ENCODE results near the gene TGM1.
A peak's percentile ranks its signal among the peaks of the same experiment; 100 is the strongest.

TGM1 gene

DNA sequence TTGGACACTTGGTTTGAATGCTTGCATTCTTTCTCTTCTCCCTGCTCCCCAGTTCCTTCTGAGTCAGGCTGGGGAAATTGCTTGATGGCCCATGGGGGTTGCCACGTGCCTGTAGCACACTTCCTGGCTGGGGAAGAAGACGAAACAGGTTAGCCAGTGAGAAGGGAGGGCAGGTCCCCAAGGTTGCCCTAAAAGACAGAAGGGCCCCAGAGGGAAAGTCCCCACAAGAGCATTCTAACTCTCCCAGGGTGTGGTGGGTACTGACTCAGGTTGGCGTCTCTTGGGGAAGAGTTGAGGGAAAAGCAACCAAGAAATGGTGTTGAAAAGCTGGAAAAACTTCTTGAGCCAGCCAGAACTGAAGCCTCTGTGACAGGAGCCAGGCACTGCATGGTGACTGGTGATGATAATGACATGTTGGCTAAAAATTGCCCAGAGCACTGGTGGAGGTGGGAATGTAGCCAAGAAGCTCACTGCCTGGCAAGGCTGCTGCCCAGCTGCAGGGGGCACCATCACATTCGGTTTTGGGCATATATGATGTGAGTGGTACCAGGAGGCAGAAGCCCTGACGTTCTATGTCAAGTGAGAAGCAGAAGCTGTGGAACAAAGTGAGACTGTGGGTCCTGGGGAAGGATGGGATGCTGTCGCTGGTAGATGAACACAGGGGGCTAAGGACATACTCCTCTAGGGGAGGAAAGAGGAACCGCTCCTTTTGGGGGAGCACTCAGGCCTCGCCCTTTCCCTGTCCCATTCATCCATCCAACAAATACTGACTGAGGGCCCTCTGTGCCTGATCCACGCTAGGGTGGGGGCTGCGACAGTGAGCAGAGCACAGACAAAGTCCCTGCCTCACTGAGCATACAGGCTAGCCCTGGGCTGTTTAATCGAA, 16.6 kb upstream of the TGM1 start:
- no peak overlapping the region for H3K9ac ChIP-seq (ENCODE audit: low read depth in 1 of 2, low read length in 2 of 2)
- H3K27me3 ChIP-seq (ENCODE audit: control insufficient read depth in 1 of 2, insufficient read depth in 2 of 2, low read length in 2 of 2), result no peaks in the 10 kb centered on the region
- no peaks in the 10 kb centered on the region for H3K9me3 ChIP-seq (ENCODE audit: control insufficient read depth in 1 of 2, low read length in 2 of 2)
- no peaks in the 10 kb centered on the region for H3K36me3 ChIP-seq (ENCODE audit: control insufficient read depth in 1 of 2, insufficient read depth in 2 of 2, low read length in 2 of 2)
- H3K27ac ChIP-seq (ENCODE audit: low read depth, low read length), result no peak overlapping the region
- H3K4me1 ChIP-seq (ENCODE audit: control insufficient read depth in 1 of 2, insufficient read depth in 2 of 2, low read length in 2 of 2), result peaks cover 0 to 7% of the 10 kb centered on the region in 2 donors
- no peak overlapping the region for H3K4me3 ChIP-seq (ENCODE audit: low read depth in 1 of 2, low read length in 2 of 2)

DNA sequence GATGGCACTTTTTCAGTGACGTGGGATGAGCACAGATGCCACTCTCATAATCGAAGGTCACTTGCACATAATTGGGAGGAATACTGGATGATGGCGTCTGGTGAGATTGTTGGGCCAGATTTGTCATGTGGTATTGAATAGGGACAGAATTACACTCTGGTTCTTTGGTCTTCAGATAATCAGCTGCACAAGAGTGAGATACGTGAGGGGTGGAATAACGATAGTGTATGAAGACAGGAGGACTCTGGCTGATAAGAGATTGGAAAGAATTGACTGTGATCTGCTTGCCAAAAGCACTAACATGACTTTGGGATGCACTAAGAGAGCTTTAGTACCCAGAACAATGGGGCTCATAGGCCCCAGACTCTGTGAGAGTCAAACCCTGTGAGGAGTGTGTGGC, 15.4 kb upstream of the TGM1 start:
- Histone ChIP-seq H3K4me1 (ENCODE audit: control insufficient read depth in 1 of 2, insufficient read depth in 2 of 2, low read length in 2 of 2) (peaks cover 10 to 12% of the 10 kb centered on the region in 2 donors), H3K27ac (ENCODE audit: low read depth, low read length) (no peak overlapping the region), H3K27me3 (ENCODE audit: control insufficient read depth in 1 of 2, insufficient read depth in 2 of 2, low read length in 2 of 2) (no peaks in the 10 kb centered on the region), H3K36me3 (ENCODE audit: control insufficient read depth in 1 of 2, insufficient read depth in 2 of 2, low read length in 2 of 2) (no peaks in the 10 kb centered on the region), H3K4me3 (ENCODE audit: low read depth in 1 of 2, low read length in 2 of 2) (no peak overlapping the region), H3K9ac (ENCODE audit: low read depth in 1 of 2, low read length in 2 of 2) (no peak overlapping the region), H3K9me3 (ENCODE audit: control insufficient read depth in 1 of 2, low read length in 2 of 2) (no peaks in the 10 kb centered on the region)

DNA sequence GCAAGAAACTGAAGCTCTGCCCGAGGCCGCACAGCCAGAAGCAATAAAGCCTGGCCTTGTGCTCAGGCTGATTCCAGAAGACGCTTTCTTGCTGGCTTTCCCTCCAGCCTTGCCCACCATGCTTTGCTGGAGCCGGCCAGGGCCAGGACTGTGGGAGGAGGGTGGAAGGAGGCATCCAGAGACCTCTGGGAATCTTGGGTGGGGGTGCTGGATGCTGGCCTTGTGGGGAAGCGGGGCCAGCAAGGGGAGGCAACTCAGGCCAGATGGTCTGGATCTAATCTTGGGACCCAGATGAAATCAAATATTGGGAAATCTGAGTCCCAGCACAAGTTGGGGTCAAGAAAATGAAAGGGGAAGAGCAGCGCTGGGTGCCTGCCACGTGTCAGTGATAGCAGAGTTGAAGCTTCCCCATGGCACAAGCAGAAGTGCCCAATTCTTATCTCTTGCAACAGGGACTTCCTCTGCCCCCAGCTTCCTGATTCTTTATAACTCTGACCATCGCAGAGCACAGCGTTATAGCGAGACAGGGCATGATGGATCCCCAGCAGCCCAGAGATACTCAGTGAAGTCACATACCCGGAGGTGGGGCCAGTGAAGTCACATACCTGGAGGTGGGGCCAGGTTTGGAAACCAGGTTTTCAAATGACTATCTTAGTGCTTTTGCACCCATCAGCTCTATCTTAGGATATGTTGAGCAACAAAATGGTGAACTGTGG, 14.8 kb upstream of the TGM1 start:
- H3K9ac ChIP-seq (ENCODE audit: low read depth in 1 of 2, low read length in 2 of 2), result no peak overlapping the region
- H3K4me3 ChIP-seq (ENCODE audit: low read depth in 1 of 2, low read length in 2 of 2), result no peak overlapping the region
- H3K27me3 ChIP-seq (ENCODE audit: control insufficient read depth in 1 of 2, insufficient read depth in 2 of 2, low read length in 2 of 2), result no peaks in the 10 kb centered on the region
- H3K27ac ChIP-seq (ENCODE audit: low read depth, low read length), result no peak overlapping the region
- H3K4me1 ChIP-seq (ENCODE audit: control insufficient read depth in 1 of 2, insufficient read depth in 2 of 2, low read length in 2 of 2), result peaks cover 11 to 12% of the 10 kb centered on the region in 2 donors
- H3K9me3 ChIP-seq (ENCODE audit: control insufficient read depth in 1 of 2, low read length in 2 of 2), result no peaks in the 10 kb centered on the region
- no peaks in the 10 kb centered on the region for H3K36me3 ChIP-seq (ENCODE audit: control insufficient read depth in 1 of 2, insufficient read depth in 2 of 2, low read length in 2 of 2)

DNA sequence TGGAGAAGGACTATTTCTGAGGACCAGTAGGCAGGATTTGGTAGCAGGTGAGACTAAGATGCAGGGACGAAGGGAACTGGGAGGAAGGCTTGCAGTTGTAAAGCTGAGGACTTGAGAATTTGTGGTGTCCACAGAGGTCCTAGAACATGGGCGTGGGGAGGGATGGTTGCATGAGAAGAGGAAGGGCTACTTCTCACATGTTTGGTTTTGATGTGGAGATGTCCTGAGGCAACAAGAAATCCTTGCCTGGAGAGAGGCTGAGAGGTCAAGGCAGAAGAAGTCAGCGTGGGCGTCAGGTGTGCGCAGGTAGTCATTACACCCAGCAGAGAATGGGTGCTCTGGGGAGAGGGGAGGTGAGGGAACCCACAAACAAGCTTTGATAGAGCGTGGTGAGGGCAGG, 14.1 kb upstream of the TGM1 start:
- no peak overlapping the region for H3K27ac ChIP-seq (ENCODE audit: low read depth, low read length)
- no peak overlapping the region for H3K4me3 ChIP-seq (ENCODE audit: low read depth in 1 of 2, low read length in 2 of 2)
- no peaks in the 10 kb centered on the region for H3K27me3 ChIP-seq (ENCODE audit: control insufficient read depth in 1 of 2, insufficient read depth in 2 of 2, low read length in 2 of 2)
- peaks cover 15 to 18% of the 10 kb centered on the region in 2 donors for H3K4me1 ChIP-seq (ENCODE audit: control insufficient read depth in 1 of 2, insufficient read depth in 2 of 2, low read length in 2 of 2)
- no peak overlapping the region for H3K9ac ChIP-seq (ENCODE audit: low read depth in 1 of 2, low read length in 2 of 2)
- H3K36me3 ChIP-seq (ENCODE audit: control insufficient read depth in 1 of 2, insufficient read depth in 2 of 2, low read length in 2 of 2), result no peaks in the 10 kb centered on the region
- no peaks in the 10 kb centered on the region for H3K9me3 ChIP-seq (ENCODE audit: control insufficient read depth in 1 of 2, low read length in 2 of 2)

DNA sequence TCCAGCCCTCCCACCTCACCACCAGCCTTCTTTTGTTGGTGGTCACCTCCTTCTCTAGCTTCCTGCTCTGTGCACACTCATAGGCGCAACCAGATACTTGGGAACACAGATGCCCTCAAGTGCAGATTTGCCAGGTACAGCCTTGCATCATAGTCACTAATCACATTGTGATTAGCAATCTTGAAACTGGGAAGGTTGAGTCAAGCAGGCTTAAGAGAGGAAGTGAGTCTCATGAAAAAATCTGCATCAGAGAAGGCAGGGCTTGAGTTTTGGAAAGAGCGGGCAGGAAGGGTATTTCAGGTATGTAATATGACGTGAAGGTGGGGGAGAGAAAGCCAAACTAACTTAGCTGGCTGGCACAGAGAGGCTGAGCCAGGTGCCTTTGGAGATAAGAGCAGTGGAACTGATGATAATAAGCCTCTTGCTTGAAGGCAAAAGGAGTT, 11.1 kb upstream of the TGM1 start:
- peak overlapping the region in 1 of 2 donors; percentile 0 for H3K9ac ChIP-seq (ENCODE audit: low read depth in 1 of 2, low read length in 2 of 2)
- peaks cover 2 to 7% of the 10 kb centered on the region in 2 donors for H3K36me3 ChIP-seq (ENCODE audit: control insufficient read depth in 1 of 2, insufficient read depth in 2 of 2, low read length in 2 of 2)
- H3K27me3 ChIP-seq (ENCODE audit: control insufficient read depth in 1 of 2, insufficient read depth in 2 of 2, low read length in 2 of 2), result no peaks in the 10 kb centered on the region
- H3K4me3 ChIP-seq (ENCODE audit: low read depth in 1 of 2, low read length in 2 of 2), result no peak overlapping the region
- H3K4me1 ChIP-seq (ENCODE audit: control insufficient read depth in 1 of 2, insufficient read depth in 2 of 2, low read length in 2 of 2), result peaks cover 20 to 27% of the 10 kb centered on the region in 2 donors
- H3K27ac ChIP-seq (ENCODE audit: low read depth, low read length), result no peak overlapping the region
- no peaks in the 10 kb centered on the region for H3K9me3 ChIP-seq (ENCODE audit: control insufficient read depth in 1 of 2, low read length in 2 of 2)

DNA sequence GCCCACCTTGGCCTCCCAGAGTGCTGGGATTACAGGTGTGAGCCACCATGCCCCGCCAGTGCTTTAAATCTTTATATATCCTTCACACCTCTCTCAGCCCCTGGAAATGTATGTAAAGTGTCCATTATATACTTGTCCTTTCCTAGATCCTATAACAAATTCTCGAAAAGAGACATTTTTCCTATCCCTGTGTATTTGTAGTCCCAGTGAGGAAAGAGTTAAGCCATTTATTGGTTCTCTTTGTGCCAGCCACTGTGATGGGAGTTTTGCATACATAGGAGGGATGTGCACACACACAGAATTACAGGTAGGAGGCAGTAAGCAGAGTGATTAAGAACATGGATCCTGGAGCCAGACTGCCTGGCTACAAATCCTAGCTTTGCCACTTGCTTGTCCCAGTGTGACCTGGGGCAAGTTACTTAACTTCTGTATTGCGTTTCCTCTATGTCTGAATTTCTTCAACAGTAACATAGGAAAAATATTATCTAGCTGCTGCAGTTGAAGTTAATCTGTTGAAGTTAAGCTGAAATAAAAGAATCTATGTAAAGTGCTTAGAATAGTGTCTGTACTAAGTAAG, 10.5 kb upstream of the TGM1 start:
- H3K27ac ChIP-seq (ENCODE audit: low read depth, low read length), result no peak overlapping the region

DNA sequence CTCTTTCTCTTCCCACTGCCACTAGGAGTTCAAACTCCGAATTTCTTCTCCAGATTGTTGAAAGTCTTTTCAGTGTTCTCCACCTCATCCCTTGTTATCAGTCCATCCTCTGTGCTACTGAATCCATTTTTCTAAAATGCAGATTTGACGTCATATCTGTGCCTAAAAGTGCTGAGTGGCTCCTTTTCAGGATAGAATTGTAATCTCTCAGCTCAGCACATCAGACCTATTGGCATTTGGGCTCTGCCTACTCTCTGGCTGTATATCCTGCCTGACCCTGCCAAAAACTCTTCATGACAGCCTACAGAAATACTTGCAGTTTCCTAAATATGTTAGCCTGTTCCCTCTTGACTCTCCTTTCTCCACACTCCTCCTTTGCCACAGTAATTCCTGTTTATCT, 9.5 kb upstream of the TGM1 start:
- Histone ChIP-seq H3K9me3 (ENCODE audit: control insufficient read depth in 1 of 2, low read length in 2 of 2) (no peaks in the 10 kb centered on the region), H3K4me3 (ENCODE audit: low read depth in 1 of 2, low read length in 2 of 2) (no peak overlapping the region), H3K27ac (ENCODE audit: low read depth, low read length) (no peak overlapping the region), H3K4me1 (ENCODE audit: control insufficient read depth in 1 of 2, insufficient read depth in 2 of 2, low read length in 2 of 2) (peaks cover 20 to 27% of the 10 kb centered on the region in 2 donors), H3K27me3 (ENCODE audit: control insufficient read depth in 1 of 2, insufficient read depth in 2 of 2, low read length in 2 of 2) (no peaks in the 10 kb centered on the region), H3K36me3 (ENCODE audit: control insufficient read depth in 1 of 2, insufficient read depth in 2 of 2, low read length in 2 of 2) (peaks cover 8 to 22% of the 10 kb centered on the region in 2 donors), H3K9ac (ENCODE audit: low read depth in 1 of 2, low read length in 2 of 2) (peak overlapping the region in 1 of 2 donors; percentile 8)

More for the DNA sequence above, 10.5 kb upstream of the TGM1 start:
- no peak overlapping the region for H3K4me3 ChIP-seq (ENCODE audit: low read depth in 1 of 2, low read length in 2 of 2)
- no peaks in the 10 kb centered on the region for H3K9me3 ChIP-seq (ENCODE audit: control insufficient read depth in 1 of 2, low read length in 2 of 2)
- H3K27me3 ChIP-seq (ENCODE audit: control insufficient read depth in 1 of 2, insufficient read depth in 2 of 2, low read length in 2 of 2), result no peaks in the 10 kb centered on the region
- peaks cover 20 to 27% of the 10 kb centered on the region in 2 donors for H3K4me1 ChIP-seq (ENCODE audit: control insufficient read depth in 1 of 2, insufficient read depth in 2 of 2, low read length in 2 of 2)
- peaks cover 6 to 13% of the 10 kb centered on the region in 2 donors for H3K36me3 ChIP-seq (ENCODE audit: control insufficient read depth in 1 of 2, insufficient read depth in 2 of 2, low read length in 2 of 2)
- peak overlapping the region in 1 of 2 donors; percentile 0 for H3K9ac ChIP-seq (ENCODE audit: low read depth in 1 of 2, low read length in 2 of 2)

DNA sequence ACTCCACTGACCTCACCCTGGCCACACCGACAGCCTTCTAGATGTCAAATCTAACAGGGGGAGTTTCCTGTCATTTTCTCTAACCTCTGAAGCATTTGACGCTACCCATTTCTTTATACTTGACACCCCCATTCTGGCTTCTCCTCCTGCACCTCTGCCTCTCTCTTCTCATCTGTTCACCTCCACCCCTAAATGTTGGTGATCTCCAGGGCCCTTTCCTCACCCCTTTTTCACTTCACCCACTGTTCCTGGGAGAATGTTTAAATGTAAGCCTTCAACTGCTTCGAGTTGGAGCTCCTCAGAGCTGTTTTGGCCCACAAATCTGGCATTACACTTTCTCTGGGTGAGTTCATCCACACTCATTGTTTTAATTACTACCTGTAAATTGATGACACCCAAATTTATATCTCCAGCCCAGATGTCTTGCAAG, 8.9 kb upstream of the TGM1 start:
- H3K27me3 ChIP-seq (ENCODE audit: control insufficient read depth in 1 of 2, insufficient read depth in 2 of 2, low read length in 2 of 2), result no peaks in the 10 kb centered on the region
- peak overlapping the region; percentile 91 to 94 for H3K4me3 ChIP-seq (ENCODE audit: low read depth in 1 of 2, low read length in 2 of 2)
- H3K27ac ChIP-seq (ENCODE audit: low read depth, low read length), result peak overlapping the region; percentile 96
- H3K9ac ChIP-seq (ENCODE audit: low read depth in 1 of 2, low read length in 2 of 2), result peak overlapping the region; percentile 96 to 98
- peaks cover 20 to 27% of the 10 kb centered on the region in 2 donors for H3K4me1 ChIP-seq (ENCODE audit: control insufficient read depth in 1 of 2, insufficient read depth in 2 of 2, low read length in 2 of 2)
- H3K9me3 ChIP-seq (ENCODE audit: control insufficient read depth in 1 of 2, low read length in 2 of 2), result no peaks in the 10 kb centered on the region
- H3K36me3 ChIP-seq (ENCODE audit: control insufficient read depth in 1 of 2, insufficient read depth in 2 of 2, low read length in 2 of 2), result peaks cover 13 to 28% of the 10 kb centered on the region in 2 donors

DNA sequence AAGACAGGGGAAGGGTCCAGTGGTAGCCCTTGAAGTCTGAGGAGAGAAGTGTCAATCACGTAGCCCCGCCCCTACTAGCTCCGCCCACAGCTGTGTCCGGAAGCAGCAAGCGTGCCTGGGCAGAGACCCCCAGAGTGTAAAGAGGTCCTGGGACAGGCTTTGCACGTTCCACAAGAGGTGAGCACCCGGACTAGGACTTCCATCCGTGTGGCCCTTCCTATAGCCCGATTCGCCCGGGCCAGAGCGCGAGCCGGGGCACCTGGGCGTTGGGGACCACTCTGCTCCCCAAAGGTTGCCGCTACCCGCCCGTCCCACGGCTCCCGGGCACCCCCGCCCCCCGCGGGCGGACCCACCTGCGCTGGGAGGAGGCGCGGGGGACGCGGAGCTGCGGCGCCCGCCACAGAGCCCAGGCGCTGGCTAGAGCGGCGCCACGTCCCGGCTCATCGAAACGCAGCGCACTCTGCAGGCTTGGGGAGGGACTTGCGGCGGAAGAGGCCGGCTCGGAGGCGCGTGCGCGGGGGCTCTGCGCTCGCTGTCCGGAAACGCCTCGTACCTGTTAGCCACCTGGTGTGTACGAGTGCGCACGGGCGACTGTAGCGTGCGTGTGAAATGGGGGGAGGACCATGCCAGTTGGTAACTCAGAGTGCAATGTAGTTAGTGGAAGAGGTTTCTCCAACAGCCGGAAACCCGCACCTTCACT, 8.3 kb upstream of the TGM1 start, which contains the start of gene RABGGTA:
RABGGTA (minus strand) TSS at position 464 of the 700 bp plus-strand sequence. CDS start 482 bp downstream, outside the sequence.
- peak within 1 kb of the TSS; percentile 91 to 94 for H3K4me3 ChIP-seq (ENCODE audit: low read depth in 1 of 2, low read length in 2 of 2)
- H3K27me3 ChIP-seq (ENCODE audit: control insufficient read depth in 1 of 2, insufficient read depth in 2 of 2, low read length in 2 of 2), result no peaks in the 10 kb centered on the region
- H3K9ac ChIP-seq (ENCODE audit: low read depth in 1 of 2, low read length in 2 of 2), result peak within 1 kb of the TSS; percentile 96 to 98
- peak within 1 kb of the TSS; percentile 96 for H3K27ac ChIP-seq (ENCODE audit: low read depth, low read length)
- H3K9me3 ChIP-seq (ENCODE audit: control insufficient read depth in 1 of 2, low read length in 2 of 2), result no peaks in the 10 kb centered on the region
- peaks cover 18 to 33% of the 10 kb centered on the region in 2 donors for H3K36me3 ChIP-seq (ENCODE audit: control insufficient read depth in 1 of 2, insufficient read depth in 2 of 2, low read length in 2 of 2)
- H3K4me1 ChIP-seq (ENCODE audit: control insufficient read depth in 1 of 2, insufficient read depth in 2 of 2, low read length in 2 of 2), result peaks cover 20 to 27% of the 10 kb centered on the region in 2 donors

All from duodenal mucosa (tissue), 2 donors.